DMS153 (cell line): ENCODE data around the gene TRIP13.
A peak's percentile ranks its signal among the peaks of the same experiment; 100 is the strongest.
"Not testable (repeated sequence)": the region's sequence is repeated elsewhere in the genome, so short reads cannot be mapped to it uniquely, and the experiment has no call there.

Source experiments
- DNase-seq: peaks from one replicate; lab custom pipeline; 2025; lab: John Stamatoyannopoulos, UW

TRIP13 gene

GRCh38 chr5:872301-872700, 20.4 kb upstream of the TRIP13 start:
- no peak for DNase-seq

GRCh38 chr5:873328-873727, 19.4 kb upstream of the TRIP13 start:
- no peak for DNase-seq

- DNase-seq: no peak
Observed at GRCh38 chr5:875931-876330, 16.8 kb upstream of the TRIP13 start.

GRCh38 chr5:876398-877365, 16.0 kb upstream of the TRIP13 start:
- DNase-seq: no peak

GRCh38 chr5:878125-878524, 14.6 kb upstream of the TRIP13 start:
- no peak for DNase-seq

- not testable (repeated sequence) for DNase-seq
Observed at GRCh38 chr5:878677-879076, 14.0 kb upstream of the TRIP13 start.

- DNase-seq: no peak
Observed at GRCh38 chr5:880816-881550, 11.7 kb upstream of the TRIP13 start.

- DNase-seq: no peak
Observed at GRCh38 chr5:881551-881935, 11.1 kb upstream of the TRIP13 start.

- DNase-seq: no peak
Observed at GRCh38 chr5:882253-883183, 10.2 kb upstream of the TRIP13 start.

GRCh38 chr5:883475-884181, 9.1 kb upstream of the TRIP13 start:
- no peak for DNase-seq

- DNase-seq: no peak
Observed at GRCh38 chr5:884345-885126, 8.1 kb upstream of the TRIP13 start.

GRCh38 chr5:885127-885442, 7.6 kb upstream of the TRIP13 start:
- no peak for DNase-seq

- peak; percentile 50 for DNase-seq
Observed at GRCh38 chr5:885529-885928, 7.2 kb upstream of the TRIP13 start.

- DNase-seq: no peak
Observed at GRCh38 chr5:886036-886435, 6.6 kb upstream of the TRIP13 start.

GRCh38 chr5:886716-887325, 5.9 kb upstream of the TRIP13 start:
- DNase-seq: no peak

- no peak for DNase-seq
Observed at GRCh38 chr5:887947-888637, 4.6 kb upstream of the TRIP13 start.

GRCh38 chr5:888638-889035, 4.0 kb upstream of the TRIP13 start:
- DNase-seq: no peak

- DNase-seq: no peak
Observed at GRCh38 chr5:889075-889710, 3.5 kb upstream of the TRIP13 start.

- DNase-seq: no peak
Observed at GRCh38 chr5:891117-891836, 1.4 kb upstream of the TRIP13 start.
